PC-9 (cell line): ENCODE results near the gene DNMBP. TPM values are rescaled to one million over a fixed set of nuclear protein-coding genes. Genes with fewer than 3 reads are reported as not detected.
A peak's percentile ranks its signal among the peaks of the same experiment; 100 is the strongest.

Experiments
- BruUV-seq: library from RNA; stranded (reverse); fragments of 400-500 nt; replicated peaks from 2 replicates; lab custom pipeline; 2021; lab: Mats Ljungman, UMichigan
- CTCF ChIA-PET: fragments of 300-600 bp; sonication (Branson Sonifier 250); formaldehyde crosslinking; loops from one replicate; lab custom pipeline; 2022; ENCODE audit warnings: antibody characterized with exemption; lab: Charles Lee
- POLR2A ChIA-PET: fragments of 300-600 bp; sonication (Branson Sonifier 250); formaldehyde crosslinking; loops from one replicate; lab custom pipeline; 2022; ENCODE audit warnings: antibody characterized with exemption; ENCODE audit not compliant: unreplicated experiment; lab: Charles Lee
- DNase-seq, 2 experiments: peaks; one replicate each; pipeline versions ENCODE4 v3.0.0 to v3.0.0-alpha.2; 2015 to 2022; ENCODE audit warnings: mixed read lengths in 1 of 2
- H2AFZ ChIP-seq: fragments of 200-600 bp; sonication (generic); 2 replicates; pipeline ENCODE4 v1.8.1; 2017; ENCODE audit warnings: antibody characterized with exemption
- H3F3A ChIP-seq: fragments of 200-600 bp; sonication (generic); 2 replicates; pipeline ENCODE4 v1.8.1; 2017; ENCODE audit warnings: antibody characterized with exemption, mild to moderate bottlenecking, low read depth; ENCODE audit not compliant: insufficient read depth
- H3K27ac ChIP-seq: fragments of 200-600 bp; sonication (generic); 2 replicates; pipeline ENCODE4 v1.6.1; 2016; ENCODE audit warnings: mixed run types
- H3K27me3 ChIP-seq: fragments of 200-600 bp; sonication (generic); 2 replicates; pipeline ENCODE4 v1.6.1; 2016; ENCODE audit warnings: low read depth, mixed run types; ENCODE audit not compliant: insufficient read depth
- H3K36me3 ChIP-seq: fragments of 200-600 bp; sonication (generic); 2 replicates; pipeline ENCODE4 v1.6.1; 2016; ENCODE audit warnings: low read depth, mixed run types
- H3K4me1 ChIP-seq: fragments of 200-600 bp; sonication (generic); replicated peaks from 2 replicates; pipeline ENCODE4 v1.6.1; 2016; ENCODE audit warnings: mixed run types; ENCODE audit not compliant: insufficient read depth
- H3K4me2 ChIP-seq: fragments of 200-600 bp; sonication (generic); 2 replicates; pipeline ENCODE4 v1.6.1; 2017; ENCODE audit warnings: mixed run types
- H3K4me3 ChIP-seq: fragments of 200-600 bp; sonication (generic); 2 replicates; pipeline ENCODE4 v1.6.1; 2016; ENCODE audit warnings: mixed run types
- H3K79me2 ChIP-seq: fragments of 200-600 bp; sonication (generic); 2 replicates; pipeline ENCODE4 v1.6.1; 2017; ENCODE audit warnings: low read depth, mixed run types
- H3K9me2 ChIP-seq: fragments of 200-600 bp; sonication (generic); 2 replicates; pipeline ENCODE4 v1.8.1; 2017; ENCODE audit warnings: mild to moderate bottlenecking; ENCODE audit not compliant: insufficient read depth
- H3K9me3 ChIP-seq: fragments of 200-600 bp; sonication (generic); 2 replicates; pipeline ENCODE4 v1.8.1; 2016; ENCODE audit warnings: low read depth; ENCODE audit not compliant: insufficient read depth
- H4K20me1 ChIP-seq: fragments of 200-600 bp; sonication (generic); 2 replicates; pipeline ENCODE4 v1.8.1; 2017; ENCODE audit not compliant: insufficient read depth
- CTCF ChIP-seq: fragments of 200-600 bp; sonication (generic); conservative IDR thresholded peaks from 2 replicates; pipeline ENCODE4 v1.6.1; 2017; ENCODE audit warnings: mixed run types, antibody characterized with exemption, mild to moderate bottlenecking, moderate library complexity
- EZH2 ChIP-seq: fragments of 200-600 bp; sonication (generic); IDR thresholded peaks from 2 replicates; pipeline ENCODE4 v1.8.0; 2017; ENCODE audit warnings: antibody characterized with exemption, low read depth
- intact Hi-C: fragments of 100-400 bp; cut with micrococcal nuclease; formaldehyde crosslinking; loops from one replicate; pipeline ENCODE4 v1.10.0; 2022; ENCODE audit not compliant: unreplicated experiment
- total RNA-seq: library from RNA; stranded (reverse); gene quantifications from 2 replicates; pipeline ENCODE4 v1.2.3, GENCODE V29; 2021

The DNMBP gene
- total RNA-seq, 1 experiment from 2014 or later, result 14.9 TPM

GRCh38 chr10:99858849-99859248, 150.9 kb downstream of the DNMBP start:
- no peaks in the 10 kb centered on the region for H3K9me2 ChIP-seq
- H3K36me3 ChIP-seq, result no peaks in the 10 kb centered on the region
- no peak overlapping the region for H3K27ac ChIP-seq
- no peak overlapping the region for H3K4me2 ChIP-seq
- H2AFZ ChIP-seq, result no peak overlapping the region
- DNase-seq, result no peak
- H3K9me3 ChIP-seq, result no peaks in the 10 kb centered on the region
- no peaks in the 10 kb centered on the region for H3K79me2 ChIP-seq
- no TSS peak for BruUV-seq
- no peak overlapping the region for H3K4me3 ChIP-seq
- peaks cover 16% of the 10 kb centered on the region; the same call in 1 of the 2 replicates for H3F3A ChIP-seq
- intact Hi-C loops, result loop anchor here (5.0 kb wide), 1 partner anchor 188 kb away; no protein-coding TSS in a partner anchor
- CTCF ChIA-PET, result no interaction called here
- POLR2A ChIA-PET, result no interaction called here
- H3K27me3 ChIP-seq, result no peaks in the 10 kb centered on the region
- no peaks in the 10 kb centered on the region for H3K4me1 ChIP-seq
- no peak for TF ChIP-seq CTCF
- TF ChIP-seq EZH2, result no peak
- H4K20me1 ChIP-seq, result no peaks in the 10 kb centered on the region

GRCh38 chr10:99855479-99856071, 154.2 kb downstream of the DNMBP start:
- DNase-seq, result no peak
- intact Hi-C loops, result loop anchor here (5.0 kb wide), 1 partner anchor 192 kb away; no protein-coding TSS in a partner anchor
- no peaks in the 10 kb centered on the region for H3K79me2 ChIP-seq
- CTCF ChIA-PET, result no interaction called here
- no peaks in the 10 kb centered on the region for H3K27me3 ChIP-seq
- no peaks in the 10 kb centered on the region for H3K9me2 ChIP-seq
- no peaks in the 10 kb centered on the region for H3K4me1 ChIP-seq
- POLR2A ChIA-PET, result interaction anchor here (0.7 kb wide), 1 partner anchor 333 kb away, joined by 3 read pairs; no protein-coding TSS in a partner anchor
- TSS peak; percentile 14 for BruUV-seq
- no peak overlapping the region for H3K4me2 ChIP-seq
- H3K36me3 ChIP-seq, result peaks cover 5% of the 10 kb centered on the region; the same call in 1 of the 2 replicates
- H3K27ac ChIP-seq, result no peak overlapping the region
- H3K4me3 ChIP-seq, result no peak overlapping the region
- peaks cover 26% of the 10 kb centered on the region; the same call in 1 of the 2 replicates for H3F3A ChIP-seq
- no peaks in the 10 kb centered on the region for H4K20me1 ChIP-seq
- H2AFZ ChIP-seq, result no peak overlapping the region
- no peaks in the 10 kb centered on the region for H3K9me3 ChIP-seq
- TF ChIP-seq EZH2, result no peak
- no peak for TF ChIP-seq CTCF

- no peak for DNase-seq
- CTCF ChIA-PET, result no interaction called here
Observed at GRCh38 chr10:99854860-99855259, 154.9 kb downstream of the DNMBP start.

More at GRCh38 chr10:99854860-99855259, 154.9 kb downstream of the DNMBP start:
- intact Hi-C loops, result loop anchor here (5.0 kb wide), 1 partner anchor 192 kb away; no protein-coding TSS in a partner anchor
- no peaks in the 10 kb centered on the region for H4K20me1 ChIP-seq
- no peak overlapping the region for H3K4me2 ChIP-seq
- BruUV-seq, result no TSS peak
- H2AFZ ChIP-seq, result no peak overlapping the region
- H3K36me3 ChIP-seq, result peaks cover 5% of the 10 kb centered on the region; the same call in 1 of the 2 replicates
- H3K27me3 ChIP-seq, result no peaks in the 10 kb centered on the region
- peaks cover 26% of the 10 kb centered on the region; the same call in 1 of the 2 replicates for H3F3A ChIP-seq
- no peak for TF ChIP-seq CTCF
- TF ChIP-seq EZH2, result no peak
- no peak overlapping the region for H3K27ac ChIP-seq
- POLR2A ChIA-PET, result no interaction called here
- H3K79me2 ChIP-seq, result no peaks in the 10 kb centered on the region
- H3K9me3 ChIP-seq, result no peaks in the 10 kb centered on the region
- no peaks in the 10 kb centered on the region for H3K4me1 ChIP-seq
- H3K9me2 ChIP-seq, result no peaks in the 10 kb centered on the region
- H3K4me3 ChIP-seq, result no peak overlapping the region
